Naive thymus-derived CD4-positive, alpha-beta T cell (primary cell): ENCODE results near the gene ALDH1B1. TPM values are rescaled to one million over a fixed set of nuclear protein-coding genes. Genes with fewer than 3 reads are reported as not detected.
A peak's percentile ranks its signal among the peaks of the same experiment; 100 is the strongest.

ENCODE experiments used
- ATAC-seq: fragments of 150-1000 bp; cut with Tn5 transposase; 2 replicates; pipeline ENCODE4 v1.10.0; 2021; ENCODE audit warnings: mild to moderate bottlenecking, moderate library complexity
- CTCF ChIA-PET: fragments of 350-600 bp; sonication (Branson Sonifier 250); formaldehyde crosslinking; loops from one replicate; lab custom pipeline; 2021; ENCODE audit warnings: antibody characterized with exemption; lab: Charles Lee
- POLR2A ChIA-PET: fragments of 350-600 bp; sonication (Branson Sonifier 250); formaldehyde crosslinking; loops from one replicate; lab custom pipeline; 2021; ENCODE audit warnings: antibody characterized with exemption, inconsistent platforms; lab: Charles Lee
- DNase-seq, 9 donors: peaks; one replicate each; pipeline versions ENCODE4 v3.0.0 to v3.0.0-alpha.2; 2020 to 2022; ENCODE audit warnings: mixed read lengths in 1 of 9
- H3K27ac ChIP-seq: one replicate; pipeline ENCODE4 v1.7.0; 2013; ENCODE audit warnings: mild to moderate bottlenecking, low read depth, low read length, moderate library complexity
- H3K27me3 ChIP-seq, 2 donors: one replicate each; pipeline ENCODE4 v1.7.0; 2013; ENCODE audit warnings: low read length in 2 of 2, mild to moderate bottlenecking in 2 of 2, moderate library complexity in 2 of 2; ENCODE audit not compliant: control insufficient read depth in 2 of 2, insufficient read depth in 2 of 2
- H3K36me3 ChIP-seq, 3 experiments: 1 replicate in 2 of 3; 2 replicates in 1 of 3; pipeline ENCODE4 v1.7.0; 2013; ENCODE audit warnings: low read length in 3 of 3, mild to moderate bottlenecking in 3 of 3, moderate library complexity in 1 of 3; ENCODE audit not compliant: insufficient read depth in 3 of 3, control insufficient read depth in 2 of 3
- H3K4me1 ChIP-seq, 2 donors: one replicate each; pipeline ENCODE4 v1.7.0; 2013; ENCODE audit warnings: low read length in 2 of 2, mild to moderate bottlenecking in 2 of 2, moderate library complexity in 1 of 2; ENCODE audit not compliant: control insufficient read depth in 2 of 2, insufficient read depth in 2 of 2
- H3K4me3 ChIP-seq: 2 replicates; pipeline ENCODE4 v1.7.0; 2013; ENCODE audit warnings: mild to moderate bottlenecking, low read length
- H3K9me3 ChIP-seq, 3 experiments: 1 replicate in 2 of 3; 2 replicates in 1 of 3; pipeline ENCODE4 v1.7.0; 2013; ENCODE audit warnings: low read length in 3 of 3; ENCODE audit not compliant: control insufficient read depth in 2 of 3
- H3K27ac Mint-ChIP-seq, 9 donors: one replicate each; pipeline ENCODE4 v1.8.0; 2020 to 2022; ENCODE audit warnings: mixed read lengths in 9 of 9, mild to moderate bottlenecking in 8 of 9, moderate library complexity in 5 of 9, inconsistent platforms in 2 of 9
- H3K27me3 Mint-ChIP-seq, 5 donors: one replicate each; pipeline ENCODE4 v1.8.0; 2021 to 2022; ENCODE audit warnings: mixed read lengths in 5 of 5, mild to moderate bottlenecking in 1 of 5
- H3K36me3 Mint-ChIP-seq, 5 donors: one replicate each; pipeline ENCODE4 v1.8.0; 2020 to 2022; ENCODE audit warnings: mixed read lengths in 5 of 5, mild to moderate bottlenecking in 3 of 5, inconsistent platforms in 1 of 5
- H3K4me1 Mint-ChIP-seq, 7 donors: one replicate each; pipeline ENCODE4 v1.8.0; 2020 to 2022; ENCODE audit warnings: mixed read lengths in 7 of 7, mild to moderate bottlenecking in 3 of 7, inconsistent platforms in 1 of 7
- H3K4me3 Mint-ChIP-seq, 10 donors: one replicate each; pipeline ENCODE4 v1.8.0; 2020 to 2022; ENCODE audit warnings: mild to moderate bottlenecking in 10 of 10, mixed read lengths in 10 of 10, moderate library complexity in 6 of 10, inconsistent platforms in 2 of 10
- H3K9me3 Mint-ChIP-seq, 11 donors: one replicate each; pipeline ENCODE4 v1.8.0; 2020 to 2022; ENCODE audit warnings: mixed read lengths in 11 of 11, mild to moderate bottlenecking in 4 of 11, inconsistent platforms in 1 of 11, moderate library complexity in 1 of 11
- intact Hi-C, 2 donors: fragments of 100-400 bp; cut with micrococcal nuclease; formaldehyde crosslinking; loops; one replicate each; pipeline ENCODE4 v1.15.1; 2023
- polyA plus RNA-seq, 2 donors: library from polyadenylated mRNA; unstranded; fragments of 300-500 nt; fragmentation: Illumina TruSeq; gene quantifications; one replicate each; pipeline ENCODE4 v1.2.3, GENCODE V29; 2021
- total RNA-seq, 6 experiments: library from RNA in 5 of 6; stranded (reverse) in 5 of 6; gene quantifications; 1 replicate in 5 of 6; 2 replicates in 1 of 6; pipeline ENCODE4 v1.2.3 and lab custom pipeline; 2021 to 2026

Gene ALDH1B1
- total and polyA plus RNA-seq, 7 experiments from 2014 or later = 1.9 to 13.4 (median 4.6) TPM

DNA sequence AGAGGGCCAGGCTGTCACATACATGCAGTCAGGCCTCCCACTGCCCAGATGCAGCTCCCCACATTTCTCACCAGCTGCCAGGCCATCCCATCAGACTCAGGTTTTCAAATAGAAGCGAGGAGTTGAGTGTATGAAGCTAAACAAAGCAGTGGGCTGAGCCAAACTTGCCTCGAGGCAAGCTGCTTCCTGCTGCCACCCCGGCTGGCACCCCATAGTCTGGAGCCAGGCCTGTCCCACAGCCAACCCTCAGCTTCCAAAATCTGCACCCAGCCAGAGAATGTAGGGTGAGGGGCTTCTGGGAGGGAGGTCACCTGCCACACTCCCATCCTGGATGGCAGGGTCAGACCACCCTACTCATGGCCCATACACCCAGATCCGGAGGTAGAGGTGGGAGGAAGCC, 22.3 kb upstream of the ALDH1B1 start:
- Mint-ChIP-seq H3K4me3 (no peak overlapping the region), H3K4me1 (no peaks in the 10 kb centered on the region), H3K36me3 (no peaks in the 10 kb centered on the region), H3K27ac (no peak overlapping the region), H3K9me3 (no peaks in the 10 kb centered on the region), H3K27me3 (peaks cover 0 to 13% (median 6%) of the 10 kb centered on the region in 5 donors)
- Histone ChIP-seq H3K27ac (no peak overlapping the region), H3K36me3 (no peaks in the 10 kb centered on the region), H3K9me3 (no peaks in the 10 kb centered on the region), H3K27me3 (no peaks in the 10 kb centered on the region), H3K4me1 (no peaks in the 10 kb centered on the region), H3K4me3 (no peak overlapping the region)
- DNase-seq (no peak), ATAC-seq (no peak)
- ChIA-PET CTCF (no interaction called here), POLR2A (no interaction called here)
- intact Hi-C loops = loop anchor here in 1 of 2 donors (2.0 kb wide), 1 partner anchor 303 kb away; no protein-coding TSS in a partner anchor

DNA sequence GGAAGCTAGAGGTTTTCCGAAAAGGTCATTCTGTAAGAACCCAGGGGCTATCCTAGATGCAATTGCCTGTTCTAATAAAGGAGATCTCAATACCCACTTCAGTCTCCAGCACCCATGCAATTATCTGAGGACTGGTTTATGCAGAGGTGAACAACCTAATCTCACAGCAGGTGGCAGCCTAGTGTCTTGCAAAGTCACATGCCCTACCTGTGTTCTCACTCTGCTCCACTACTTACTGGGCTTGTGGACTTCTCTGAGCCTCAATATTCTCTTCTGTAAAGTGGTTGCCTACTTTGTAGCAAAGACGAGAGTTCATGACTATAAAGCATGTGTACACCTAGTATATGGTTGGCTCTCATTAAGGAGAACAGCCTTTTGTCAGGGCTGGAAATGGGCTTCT, 21.0 kb upstream of the ALDH1B1 start:
- ATAC-seq (peak; percentile 57), DNase-seq (peak in 5 of 9 donors; percentile 18 to 41 (median 33))
- ChIA-PET POLR2A (no interaction called here), CTCF (no interaction called here)
- Histone ChIP-seq H3K4me1 (no peaks in the 10 kb centered on the region), H3K36me3 (no peaks in the 10 kb centered on the region), H3K27ac (no peak overlapping the region), H3K27me3 (no peaks in the 10 kb centered on the region), H3K9me3 (no peaks in the 10 kb centered on the region), H3K4me3 (no peak overlapping the region)
- no peaks in the 10 kb centered on the region for H3K4me1 Mint-ChIP-seq
- intact Hi-C loops = loop anchor here (1.0 to 2.0 kb wide), 3 partner anchors 29 to 301 kb away; no protein-coding TSS in a partner anchor
- no peak overlapping the region for H3K4me3 Mint-ChIP-seq
- no peaks in the 10 kb centered on the region for H3K9me3 Mint-ChIP-seq
- no peaks in the 10 kb centered on the region for H3K36me3 Mint-ChIP-seq
- H3K27me3 Mint-ChIP-seq = peaks cover 0 to 14% (median 6%) of the 10 kb centered on the region in 5 donors
- no peak overlapping the region for H3K27ac Mint-ChIP-seq

- ChIA-PET POLR2A (no interaction called here), CTCF (interaction anchor here (0.6 kb wide), 1 partner anchor 20 kb away, joined by 3 read pairs; no protein-coding TSS in a partner anchor)
- Mint-ChIP-seq H3K36me3 (no peaks in the 10 kb centered on the region), H3K4me1 (no peaks in the 10 kb centered on the region), H3K27me3 (peaks cover 0 to 14% (median 5%) of the 10 kb centered on the region in 5 donors), H3K27ac (no peak overlapping the region), H3K9me3 (no peaks in the 10 kb centered on the region), H3K4me3 (no peak overlapping the region)
- DNase-seq (no peak), ATAC-seq (no peak)
- no peak overlapping the region for H3K27ac ChIP-seq
- H3K4me3 ChIP-seq = no peak overlapping the region
- no peaks in the 10 kb centered on the region for H3K27me3 ChIP-seq
- intact Hi-C loops = no loop called here
- H3K36me3 ChIP-seq = no peaks in the 10 kb centered on the region
- no peaks in the 10 kb centered on the region for H3K9me3 ChIP-seq
- H3K4me1 ChIP-seq = no peaks in the 10 kb centered on the region
Measured at GRCh38 chr9:38372762-38373619, 19.5 kb upstream of the ALDH1B1 start.

DNA sequence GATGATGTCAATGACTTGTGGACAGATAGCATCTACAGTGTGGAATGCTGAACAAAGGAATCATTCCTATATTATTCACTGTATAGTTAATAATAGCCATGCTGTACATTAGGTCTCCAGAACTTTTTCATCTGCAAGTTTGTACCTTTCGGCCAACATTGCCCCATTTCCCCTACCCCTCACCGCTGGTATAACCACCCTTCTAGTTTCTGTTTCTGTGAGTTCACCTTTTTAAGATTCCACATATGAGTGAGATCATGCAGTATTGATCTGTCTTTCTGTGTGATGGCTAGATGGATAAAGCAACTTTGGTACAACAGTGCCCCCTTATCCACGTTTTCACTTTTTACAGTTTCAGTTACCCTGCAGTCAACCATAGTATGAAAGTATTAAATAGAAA, 18.8 kb upstream of the ALDH1B1 start:
- no peak overlapping the region for H3K27ac ChIP-seq
- H3K27me3 ChIP-seq = no peaks in the 10 kb centered on the region
- H3K36me3 ChIP-seq = no peaks in the 10 kb centered on the region
- H3K4me3 ChIP-seq = no peak overlapping the region
- Mint-ChIP-seq H3K27ac (no peak overlapping the region), H3K9me3 (no peaks in the 10 kb centered on the region), H3K36me3 (no peaks in the 10 kb centered on the region), H3K4me1 (no peaks in the 10 kb centered on the region), H3K27me3 (peaks cover 0 to 14% (median 5%) of the 10 kb centered on the region in 5 donors), H3K4me3 (no peak overlapping the region)
- ATAC-seq (no peak), DNase-seq (no peak)
- CTCF ChIA-PET = no interaction called here
- no peaks in the 10 kb centered on the region for H3K4me1 ChIP-seq
- POLR2A ChIA-PET = no interaction called here
- no peaks in the 10 kb centered on the region for H3K9me3 ChIP-seq
- intact Hi-C loops = no loop called here

GRCh38 chr9:38374847-38375571, 17.5 kb upstream of the ALDH1B1 start:
- H3K9me3 Mint-ChIP-seq = no peaks in the 10 kb centered on the region
- no peak overlapping the region for H3K27ac ChIP-seq
- intact Hi-C loops = no loop called here
- ChIA-PET CTCF (no interaction called here), POLR2A (no interaction called here)
- H3K4me3 Mint-ChIP-seq = no peak overlapping the region
- no peaks in the 10 kb centered on the region for H3K4me1 Mint-ChIP-seq
- no peak overlapping the region for H3K4me3 ChIP-seq
- DNase-seq = no peak
- H3K4me1 ChIP-seq = no peaks in the 10 kb centered on the region
- no peak for ATAC-seq
- H3K27me3 Mint-ChIP-seq = peaks cover 0 to 10% (median under 1%) of the 10 kb centered on the region in 5 donors
- no peak overlapping the region for H3K27ac Mint-ChIP-seq
- no peaks in the 10 kb centered on the region for H3K36me3 Mint-ChIP-seq
- H3K27me3 ChIP-seq = no peaks in the 10 kb centered on the region
- no peaks in the 10 kb centered on the region for H3K36me3 ChIP-seq
- H3K9me3 ChIP-seq = no peaks in the 10 kb centered on the region

- Mint-ChIP-seq H3K4me3 (no peak overlapping the region), H3K36me3 (no peaks in the 10 kb centered on the region), H3K27me3 (peaks cover 0 to 10% (median 0%) of the 10 kb centered on the region in 5 donors), H3K4me1 (no peaks in the 10 kb centered on the region), H3K27ac (no peak overlapping the region), H3K9me3 (no peaks in the 10 kb centered on the region)
- intact Hi-C loops = no loop called here
- H3K9me3 ChIP-seq = no peaks in the 10 kb centered on the region
- ATAC-seq (no peak), DNase-seq (no peak)
- H3K36me3 ChIP-seq = no peaks in the 10 kb centered on the region
- CTCF ChIA-PET = no interaction called here
- POLR2A ChIA-PET = no interaction called here
- H3K4me3 ChIP-seq = no peak overlapping the region
- no peaks in the 10 kb centered on the region for H3K4me1 ChIP-seq
- H3K27ac ChIP-seq = no peak overlapping the region
- no peaks in the 10 kb centered on the region for H3K27me3 ChIP-seq
Measured at GRCh38 chr9:38375572-38375963, 16.9 kb upstream of the ALDH1B1 start.
